GM12878 (cell line): ENCODE results near the gene FBXL16. TPM values are rescaled to one million over a fixed set of nuclear protein-coding genes. Genes with fewer than 3 reads are reported as not detected.

Experiments used
- ATAC-seq: fragments of 200-7000 bp; cut with Tn5 transposase; 3 replicates; pipeline ENCODE4 v1.9.1; 2020; ENCODE audit warnings: mild to moderate bottlenecking, moderate library complexity
- BruUV-seq: library from RNA; stranded (reverse); fragments of 400-500 nt; replicated peaks from 2 replicates; lab custom pipeline; 2021; lab: Mats Ljungman, UMichigan
- CTCF ChIA-PET: fragments of 300-600 bp; sonication (Branson Sonifier 250); formaldehyde crosslinking; extraction: SDS; loops from one replicate; lab custom pipeline; 2021; ENCODE audit warnings: inconsistent platforms; lab: Yijun Ruan, JAX
- POLR2A ChIA-PET: fragments of 350-600 bp; formaldehyde crosslinking; extraction: SDS; loops from one replicate; lab custom pipeline; 2021; ENCODE audit warnings: inconsistent platforms; lab: Charles Lee
- RAD21 ChIA-PET: fragments of 300-600 bp; sonication (Branson Sonifier 250); formaldehyde crosslinking; loops from one replicate; lab custom pipeline; 2023; ENCODE audit warnings: antibody characterized with exemption; ENCODE audit not compliant: unreplicated experiment; lab: Charles Lee
- SMC1A ChIA-PET: fragments of 300-600 bp; sonication (Branson Sonifier 250); formaldehyde crosslinking; loops from one replicate; lab custom pipeline; 2023; ENCODE audit not compliant: unreplicated experiment, uncharacterized antibody; lab: Charles Lee
- DNase-seq: peaks from one replicate; pipeline ENCODE4 v3.0.0-alpha.2; 2011; ENCODE audit warnings: low read depth, low spot score
- FAIRE-seq: peaks from 3 replicates; lab custom pipeline; 2011; peaks lifted over from hg19 to GRCh38; lab: Jason Lieb, UNC
- H2AFZ ChIP-seq: 2 replicates; pipeline ENCODE4 v1.6.0; 2011; ENCODE audit warnings: low read depth, low read length, control low read depth; ENCODE audit not compliant: control insufficient read depth
- H3K27ac ChIP-seq: 2 replicates; pipeline ENCODE4 v1.5.1; 2011; ENCODE audit warnings: control low read depth; ENCODE audit not compliant: control insufficient read depth, insufficient read depth
- H3K27me3 ChIP-seq, 2 experiments: replicated peaks in 1 of 2; 2 replicates each; pipeline versions ENCODE4 v1.6.0 to v1.6.1; 2011; ENCODE audit warnings: low read length in 1 of 2; ENCODE audit not compliant: control insufficient read depth in 2 of 2, insufficient read depth in 2 of 2
- H3K36me3 ChIP-seq, 2 experiments: 2 replicates each; pipeline ENCODE4 v1.5.1; 2011; ENCODE audit warnings: low read length in 1 of 2; ENCODE audit not compliant: control insufficient read depth in 2 of 2, insufficient read depth in 2 of 2
- H3K4me1 ChIP-seq: 2 replicates; pipeline ENCODE4 v1.6.1; 2011; ENCODE audit warnings: mild to moderate bottlenecking, low read length, moderate library complexity, mixed read lengths; ENCODE audit not compliant: control insufficient read depth, insufficient read depth
- H3K4me2 ChIP-seq: 2 replicates; pipeline ENCODE4 v1.6.0; 2011; ENCODE audit warnings: control low read depth; ENCODE audit not compliant: control insufficient read depth, insufficient read depth
- H3K4me3 ChIP-seq: fragments of 200-600 bp; sonication (generic); 2 replicates; pipeline ENCODE4 v1.5.1; 2016
- H3K79me2 ChIP-seq: 2 replicates; pipeline ENCODE4 v1.6.0; 2011; ENCODE audit warnings: low read length; ENCODE audit not compliant: control insufficient read depth, insufficient read depth
- H3K9ac ChIP-seq: 2 replicates; pipeline ENCODE4 v1.8.0; 2011; ENCODE audit warnings: low read length, control low read depth, mixed read lengths; ENCODE audit not compliant: control insufficient read depth, insufficient read depth
- H3K9me3 ChIP-seq: replicated peaks from 3 replicates; pipeline ENCODE4 v1.5.1; 2011; ENCODE audit warnings: mild to moderate bottlenecking, low read length; ENCODE audit not compliant: control insufficient read depth, insufficient read depth
- H4K20me1 ChIP-seq: 2 replicates; pipeline ENCODE4 v1.6.0; 2011; ENCODE audit not compliant: control insufficient read depth, insufficient read depth
- ATF7 ChIP-seq: fragments of 450-650 bp; IDR thresholded peaks from 2 replicates; pipeline ENCODE4 v1.6.1; 2016; ENCODE audit warnings: low read depth, mild to moderate bottlenecking
- BACH1 ChIP-seq: fragments of 450-650 bp; IDR thresholded peaks from 2 replicates; pipeline ENCODE4 v1.6.1; 2017; ENCODE audit warnings: mild to moderate bottlenecking, borderline replicate concordance
- BHLHE40 ChIP-seq, 2 experiments: fragments of 450-650 bp in 1 of 2; IDR thresholded peaks; 2 replicates each; pipeline ENCODE4 v1.6.1; 2011 to 2017; ENCODE audit warnings: low read depth in 2 of 2, borderline replicate concordance in 1 of 2, improper control_type of control experiment in 1 of 2, low read length in 1 of 2, mild to moderate bottlenecking in 1 of 2
- ETV6 ChIP-seq, 2 experiments: fragments of 450-650 bp in 1 of 2; IDR thresholded peaks in 1 of 2; conservative IDR thresholded peaks in 1 of 2; 2 replicates each; pipeline ENCODE4 v1.6.1; 2014; ENCODE audit warnings: antibody characterized with exemption in 1 of 2, borderline replicate concordance in 1 of 2, low read depth in 1 of 2, mild to moderate bottlenecking in 1 of 2, moderate library complexity in 1 of 2
- EZH2 ChIP-seq: IDR thresholded peaks from 2 replicates; pipeline ENCODE4 v1.6.1; 2012; ENCODE audit warnings: low read depth, mild to moderate bottlenecking, control low read depth, inconsistent platforms, low read length, borderline replicate concordance; ENCODE audit not compliant: control insufficient read depth
- IKZF1 ChIP-seq: fragments of 450-650 bp; conservative IDR thresholded peaks from 2 replicates; pipeline ENCODE4 v1.6.1; 2017; ENCODE audit warnings: antibody characterized with exemption, mild to moderate bottlenecking
- IKZF2 ChIP-seq, 2 experiments: fragments of 450-650 bp; IDR thresholded peaks; 2 replicates each; pipeline ENCODE4 v1.6.1; 2017; ENCODE audit warnings: mild to moderate bottlenecking in 2 of 2, moderate library complexity in 2 of 2
- MAX ChIP-seq: IDR thresholded peaks from 2 replicates; pipeline ENCODE4 v1.6.1; 2012; ENCODE audit warnings: low read depth, low read length, improper control_type of control experiment
- MEF2B ChIP-seq: fragments of 450-650 bp; IDR thresholded peaks from 2 replicates; pipeline ENCODE4 v1.6.1; 2018; ENCODE audit warnings: mild to moderate bottlenecking, moderate library complexity; ENCODE audit not compliant: partially characterized antibody, poor library complexity, severe bottlenecking
- MYC ChIP-seq: IDR thresholded peaks from 2 replicates; pipeline ENCODE4 v1.6.1; 2011; ENCODE audit warnings: mild to moderate bottlenecking, low read length, moderate library complexity, inconsistent platforms; ENCODE audit not compliant: insufficient read depth, insufficient replicate concordance, insufficient read length, severe bottlenecking
- NKRF ChIP-seq: fragments of 450-650 bp; conservative IDR thresholded peaks from 2 replicates; pipeline ENCODE4 v1.6.1; 2017; ENCODE audit warnings: mild to moderate bottlenecking, moderate library complexity
- NR2C1 ChIP-seq: fragments of 450-650 bp; IDR thresholded peaks from 2 replicates; pipeline ENCODE4 v1.6.1; 2017; ENCODE audit warnings: antibody characterized with exemption, mild to moderate bottlenecking, moderate library complexity
- NR2C2 ChIP-seq: IDR thresholded peaks from 2 replicates; pipeline ENCODE4 v1.6.1; 2011; ENCODE audit warnings: borderline replicate concordance, low read depth; ENCODE audit not compliant: control insufficient read depth, insufficient read length
- POLR2AphosphoS2 ChIP-seq: IDR thresholded peaks from 2 replicates; pipeline ENCODE4 v1.6.1; 2011; ENCODE audit warnings: low read depth, mild to moderate bottlenecking, low read length, improper control_type of control experiment, moderate library complexity
- RUNX3 ChIP-seq: IDR thresholded peaks from 2 replicates; pipeline ENCODE4 v1.6.1; 2012; ENCODE audit warnings: low read length, inconsistent platforms
- SIX5 ChIP-seq: IDR thresholded peaks from 2 replicates; pipeline ENCODE4 v1.6.1; 2011; ENCODE audit warnings: mild to moderate bottlenecking, low read depth, low read length, moderate library complexity; ENCODE audit not compliant: severe bottlenecking
- SMARCA5 ChIP-seq: fragments of 450-650 bp; IDR thresholded peaks from 2 replicates; pipeline ENCODE4 v1.6.1; 2017; ENCODE audit warnings: mild to moderate bottlenecking
- SP1 ChIP-seq: IDR thresholded peaks from one replicate; pipeline ENCODE4 v1.6.1; 2011; ENCODE audit warnings: low read depth, low read length
- YBX1 ChIP-seq: fragments of 450-650 bp; IDR thresholded peaks from 2 replicates; pipeline ENCODE4 v1.6.1; 2016; ENCODE audit warnings: antibody characterized with exemption
- ZNF217 ChIP-seq: fragments of 450-650 bp; IDR thresholded peaks from 2 replicates; pipeline ENCODE4 v1.6.1; 2017; ENCODE audit warnings: antibody characterized with exemption, mild to moderate bottlenecking
- WGBS: methylation state at CpG from one replicate; pipeline ENCODE4 v1.1.6; 2016; ENCODE audit warnings: low lambda C conversion rate; ENCODE audit not compliant: insufficient replicate concordance, insufficient coverage; ENCODE audit errors: missing lambda C conversion rate; 5-methylcytosine and 5-hydroxymethylcytosine counted together
- in situ Hi-C: fragments of 300-500 bp; cut with MboI; formaldehyde crosslinking; loops from 9 replicates; pipeline ENCODE4 v1.14.3; 2018; ENCODE audit warnings: mixed read lengths
- intact Hi-C: fragments of 100-400 bp; cut with micrococcal nuclease; formaldehyde crosslinking; loops from one replicate; pipeline ENCODE4 v1.14.2; 2022; ENCODE audit not compliant: unreplicated experiment
- polyA plus RNA-seq, 11 experiments: library from polyadenylated mRNA; depleted of rRNA in 4 of 11; unstranded in 6 of 11; stranded (reverse) in 5 of 11; fragments of >200 nt; fragmentation: Nextera tagmentation in 4 of 11; fragmentation: Illumina TruSeq in 1 of 11; extraction: Ambion mirVana in 4 of 11; extraction: Trizol in 1 of 11; gene quantifications; 1 replicate in 1 of 11; 2 replicates in 10 of 11; pipeline versions ENCODE4 v1.2.1 to v1.2.3, GENCODE V29; 2011 to 2016; ENCODE audit warnings: inconsistent platforms in 2 of 11, missing spikeins in 2 of 11, low read depth in 1 of 11
- total RNA-seq, 4 experiments: library from RNA; depleted of rRNA in 3 of 4; stranded (reverse); fragments of >200 nt in 3 of 4; fragmentation: Illumina TruSeq in 1 of 4; extraction: Trizol in 1 of 4; gene quantifications; 2 replicates each; pipeline versions ENCODE4 v1.2.1 to v1.2.3, GENCODE V29; 2013 to 2021

Gene FBXL16
- total and polyA plus RNA-seq, 10 of the 15 experiments (the other 5 are each of a cell fraction or from before 2014, with no cell fraction given) = 0.13 to 1.4 (median 0.24) TPM

GRCh38 chr16:728131-728889, 22.7 kb upstream of the FBXL16 start:
- no peak for FAIRE-seq
- ChIA-PET CTCF (no interaction called here), SMC1A (interaction anchor here (0.8 kb wide), 1 partner anchor 9 kb away, joined by 4 read pairs; no protein-coding TSS in a partner anchor), POLR2A (interaction anchor here (1.1 to 6.3 kb wide), 4 partner anchors 8 to 92 kb away, joined by 3 to 60 read pairs (median 7); partner anchors contain the start of gene CIAO3), RAD21 (interaction anchor here (0.7 to 1.5 kb wide), 5 partner anchors 8 to 995 kb away, joined by 3 to 8 read pairs (median 4); partner anchors contain the start of genes CHTF18 and RPUSD1)
- intact Hi-C loops (no loop called here), in situ Hi-C loops (no loop called here)
- H3K4me2 ChIP-seq = peak overlapping the region; percentile 90
- H3K36me3 ChIP-seq = peaks cover 2% of the 10 kb centered on the region in 2 experiments; a peak in 3 of 4 replicates
- H4K20me1 ChIP-seq = no peaks in the 10 kb centered on the region
- ATAC-seq = peak; percentile 68
- no peaks in the 10 kb centered on the region; the same call in 1 of the 2 replicates for H3K79me2 ChIP-seq
- H3K27ac ChIP-seq = no peak overlapping the region
- H3K27me3 ChIP-seq = no peaks in the 10 kb centered on the region
- H3K4me1 ChIP-seq = peaks cover 13% of the 10 kb centered on the region
- no peaks in the 10 kb centered on the region for H3K9me3 ChIP-seq
- no peak overlapping the region; the same call in 1 of the 2 replicates for H2AFZ ChIP-seq
- H3K4me3 ChIP-seq = peak overlapping the region; percentile 65; the same call in 1 of the 2 replicates
- BruUV-seq = no TSS peak
- no peak for DNase-seq
- WGBS = under 1% methylated on average over 49 of the region's 80 CpGs
- peak overlapping the region; percentile 73; the same call in 1 of the 2 replicates for H3K9ac ChIP-seq
- TF ChIP-seq BHLHE40 (IDR thresholded peaks at IDR 0.05; ENCODE audit: borderline replicate concordance in 1 of 2, low read depth in 2 of 2, low read length in 1 of 2) = peak; percentile 79 to 93; a peak in 3 of 4 replicates
- TF ChIP-seq MEF2B = peak; percentile 29
- TF ChIP-seq SIX5 = no peak
- TF ChIP-seq IKZF1 = peak; percentile 29; the same call in 1 of the 2 replicates
- peak; percentile 7; the same call in 1 of the 2 replicates for TF ChIP-seq RUNX3
- TF ChIP-seq IKZF2 (IDR thresholded peaks at IDR 0.05) = 0 out of 4 replicates have a peak, but pooled peaks of 1 of the 2 experiments have one; percentile 7
- TF ChIP-seq YBX1 = no peak
- no peak for TF ChIP-seq NR2C2
- TF ChIP-seq MAX = peak; percentile 78; the same call in 1 of the 2 replicates
- TF ChIP-seq BACH1 = peak; percentile 36; the same call in 1 of the 2 replicates
- peak; percentile 84 for TF ChIP-seq POLR2AphosphoS2
- TF ChIP-seq SP1 = no peak
- TF ChIP-seq ETV6 (conservative IDR thresholded peaks at IDR 0.05 in 1 of 2, IDR thresholded peaks at IDR 0.05 in 1 of 2; ENCODE audit: borderline replicate concordance in 1 of 2, low read depth in 1 of 2) = no peak
- TF ChIP-seq ATF7 = no peak
- no peak; the same call in 1 of the 2 replicates for TF ChIP-seq NKRF
- TF ChIP-seq MYC = no peak
- TF ChIP-seq EZH2 = no peak
- no peak for TF ChIP-seq NR2C1
- TF ChIP-seq ZNF217 = no peak
- peak; percentile 64; the same call in 1 of the 2 replicates for TF ChIP-seq SMARCA5
